HL-60 (cell line): Measurements from ENCODE around the gene SERINC1.

Experiments used
- CTCF ChIP-seq: IDR thresholded peaks from one replicate; pipeline ENCODE4 v1.5.1; 2011; ENCODE audit warnings: low read length, control low read depth, inconsistent platforms; ENCODE audit not compliant: insufficient read depth
- POLR2AphosphoS5 ChIP-seq: IDR thresholded peaks from 2 replicates; pipeline ENCODE4 v1.6.1; 2012; ENCODE audit warnings: low read depth
- TF ChIP-seq, protein P1 (sequence below): IDR thresholded peaks from 2 replicates; pipeline ENCODE4 v1.6.1; 2012; ENCODE audit warnings: low read depth; ENCODE audit not compliant: insufficient replicate concordance

GRCh38 chr6:122404444-122404843 is 67.2 kb downstream of the SERINC1 start:
- TF ChIP-seq CTCF (no peak), POLR2AphosphoS5 (no peak)
- TF ChIP-seq, protein P1, sequence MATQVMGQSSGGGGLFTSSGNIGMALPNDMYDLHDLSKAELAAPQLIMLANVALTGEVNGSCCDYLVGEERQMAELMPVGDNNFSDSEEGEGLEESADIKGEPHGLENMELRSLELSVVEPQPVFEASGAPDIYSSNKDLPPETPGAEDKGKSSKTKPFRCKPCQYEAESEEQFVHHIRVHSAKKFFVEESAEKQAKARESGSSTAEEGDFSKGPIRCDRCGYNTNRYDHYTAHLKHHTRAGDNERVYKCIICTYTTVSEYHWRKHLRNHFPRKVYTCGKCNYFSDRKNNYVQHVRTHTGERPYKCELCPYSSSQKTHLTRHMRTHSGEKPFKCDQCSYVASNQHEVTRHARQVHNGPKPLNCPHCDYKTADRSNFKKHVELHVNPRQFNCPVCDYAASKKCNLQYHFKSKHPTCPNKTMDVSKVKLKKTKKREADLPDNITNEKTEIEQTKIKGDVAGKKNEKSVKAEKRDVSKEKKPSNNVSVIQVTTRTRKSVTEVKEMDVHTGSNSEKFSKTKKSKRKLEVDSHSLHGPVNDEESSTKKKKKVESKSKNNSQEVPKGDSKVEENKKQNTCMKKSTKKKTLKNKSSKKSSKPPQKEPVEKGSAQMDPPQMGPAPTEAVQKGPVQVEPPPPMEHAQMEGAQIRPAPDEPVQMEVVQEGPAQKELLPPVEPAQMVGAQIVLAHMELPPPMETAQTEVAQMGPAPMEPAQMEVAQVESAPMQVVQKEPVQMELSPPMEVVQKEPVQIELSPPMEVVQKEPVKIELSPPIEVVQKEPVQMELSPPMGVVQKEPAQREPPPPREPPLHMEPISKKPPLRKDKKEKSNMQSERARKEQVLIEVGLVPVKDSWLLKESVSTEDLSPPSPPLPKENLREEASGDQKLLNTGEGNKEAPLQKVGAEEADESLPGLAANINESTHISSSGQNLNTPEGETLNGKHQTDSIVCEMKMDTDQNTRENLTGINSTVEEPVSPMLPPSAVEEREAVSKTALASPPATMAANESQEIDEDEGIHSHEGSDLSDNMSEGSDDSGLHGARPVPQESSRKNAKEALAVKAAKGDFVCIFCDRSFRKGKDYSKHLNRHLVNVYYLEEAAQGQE, result no peak
